GM19467 (cell line): Measurements from ENCODE around the gene ALKBH5.

ENCODE experiments used
- ATAC-seq: cut with Tn5 transposase; IDR thresholded peaks from one replicate; pipeline ENCODE4 v1.9.1; 2021; ENCODE audit warnings: mild to moderate bottlenecking, moderate library complexity; ENCODE audit not compliant: unreplicated experiment

ALKBH5 gene

GRCh38 chr17:18257982-18258355 lies 74.3 kb downstream of the ALKBH5 start:
- no peak for ATAC-seq

DNA sequence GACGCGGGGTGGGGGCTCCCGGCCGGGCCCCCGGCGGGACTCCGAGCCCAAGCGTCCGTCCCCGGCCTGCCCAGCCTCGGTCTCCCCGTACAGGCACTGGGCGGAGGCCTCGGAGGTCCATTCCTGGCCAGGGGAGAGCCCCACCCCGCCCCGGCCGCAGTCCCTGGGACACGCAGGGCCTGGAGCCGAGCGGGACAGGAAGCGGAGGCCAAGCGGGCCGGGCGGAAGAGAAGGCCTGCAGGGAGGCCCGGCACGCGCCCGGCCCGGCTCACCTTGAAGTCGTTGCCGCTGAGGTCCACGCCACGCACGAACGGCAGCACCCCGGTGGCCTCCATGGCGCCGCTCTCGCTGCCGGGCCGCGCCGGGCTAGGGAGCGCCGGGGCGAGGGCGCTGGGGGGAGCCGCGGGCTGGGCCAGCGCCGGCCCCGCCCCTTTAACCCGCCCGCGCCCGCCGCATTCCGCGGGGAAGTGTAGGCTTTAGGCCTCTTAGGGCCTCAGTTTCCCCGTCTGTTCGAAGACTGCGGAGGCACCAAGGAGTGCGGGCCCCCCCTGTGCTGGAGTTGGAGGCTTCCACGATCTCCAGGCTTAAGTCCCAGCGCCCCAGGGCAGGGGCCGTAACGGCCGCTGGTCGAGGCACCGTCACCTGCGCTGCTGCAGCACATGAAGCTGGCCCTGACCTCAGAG lies 74.9 kb downstream of the ALKBH5 start, which contains the start of gene FLII:
Gene FLII, minus strand, starts transcription at position 383 of the 683 bp plus-strand sequence. Its CDS starts 48 bp downstream, at position 335.
- no peak for ATAC-seq
